CD14-positive monocyte (primary cell): ENCODE results near the gene SLC2A9. TPM values are rescaled to one million over a fixed set of nuclear protein-coding genes. Genes with fewer than 3 reads are reported as not detected.

Source experiments
- DNase-seq, 3 donors: peaks; one replicate each; pipeline ENCODE4 v3.0.0-alpha.2; 2011 to 2022
- H2AFZ ChIP-seq: 2 replicates; pipeline ENCODE4 v1.6.0; 2012; ENCODE audit warnings: mild to moderate bottlenecking, low read depth, low read length, inconsistent platforms; ENCODE audit not compliant: insufficient read depth, poor library complexity, severe bottlenecking
- H3K27ac ChIP-seq, 2 donors: 1 replicate in 1 of 2; 2 replicates in 1 of 2; pipeline ENCODE4 v1.5.1; 2012 to 2013; ENCODE audit warnings: low read length in 2 of 2, control low read depth in 1 of 2, inconsistent platforms in 1 of 2, low read depth in 1 of 2, mild to moderate bottlenecking in 1 of 2
- H3K27me3 ChIP-seq, 2 donors: one replicate each; pipeline versions ENCODE4 v1.6.0 to v1.6.1; 2011 to 2013; ENCODE audit warnings: low read length in 2 of 2; ENCODE audit not compliant: control insufficient read depth in 2 of 2, insufficient read depth in 2 of 2
- H3K36me3 ChIP-seq, 2 donors: replicated peaks in 1 of 2; 1 replicate in 1 of 2; 2 replicates in 1 of 2; pipeline versions ENCODE4 v1.5.1 to v1.6.1; 2012 to 2013; ENCODE audit warnings: low read length in 2 of 2, control low read depth in 1 of 2, inconsistent platforms in 1 of 2, mild to moderate bottlenecking in 1 of 2; ENCODE audit not compliant: insufficient read depth in 2 of 2, control insufficient read depth in 1 of 2
- H3K4me1 ChIP-seq, 2 donors: 1 replicate in 1 of 2; 2 replicates in 1 of 2; pipeline versions ENCODE4 v1.5.1 to v1.6.1; 2012 to 2013; ENCODE audit warnings: low read length in 2 of 2, control low read depth in 1 of 2, inconsistent platforms in 1 of 2, mild to moderate bottlenecking in 1 of 2, moderate library complexity in 1 of 2; ENCODE audit not compliant: insufficient read depth in 2 of 2, control insufficient read depth in 1 of 2
- H3K4me2 ChIP-seq: replicated peaks from 2 replicates; pipeline ENCODE3; 2012; ENCODE audit warnings: low read length, moderate library complexity, mild to moderate bottlenecking; ENCODE audit not compliant: poor library complexity, severe bottlenecking; ENCODE audit errors: extremely low read depth
- H3K4me3 ChIP-seq, 3 experiments: fragments of 200-600 bp in 1 of 3; sonication (generic) in 1 of 3; replicated peaks in 1 of 3; 1 replicate in 2 of 3; 2 replicates in 1 of 3; pipeline ENCODE4 v1.5.1; 2011 to 2013; ENCODE audit warnings: low read length in 3 of 3, mild to moderate bottlenecking in 3 of 3, control low read depth in 2 of 3, low read depth in 2 of 3, inconsistent platforms in 1 of 3, moderate library complexity in 1 of 3
- H3K79me2 ChIP-seq: 2 replicates; pipeline ENCODE4 v1.6.0; 2012; ENCODE audit warnings: mild to moderate bottlenecking, control low read depth, inconsistent platforms, low read length, moderate library complexity; ENCODE audit not compliant: insufficient read depth
- H3K9ac ChIP-seq: 2 replicates; pipeline ENCODE4 v1.6.0; 2017; ENCODE audit warnings: low read length, mild to moderate bottlenecking; ENCODE audit not compliant: insufficient read depth, poor library complexity, severe bottlenecking
- H3K9me3 ChIP-seq, 2 donors: replicated peaks in 1 of 2; 1 replicate in 1 of 2; 2 replicates in 1 of 2; pipeline versions ENCODE4 v1.5.1 to v1.6.1; 2012 to 2013; ENCODE audit warnings: low read length in 2 of 2, control low read depth in 1 of 2; ENCODE audit not compliant: control insufficient read depth in 1 of 2, insufficient read depth in 1 of 2
- H4K20me1 ChIP-seq: 2 replicates; pipeline ENCODE4 v1.6.0; 2012; ENCODE audit warnings: mild to moderate bottlenecking, low read length, control low read depth, moderate library complexity; ENCODE audit not compliant: insufficient read depth
- H3K27ac Mint-ChIP-seq, 7 donors: one replicate each; pipeline ENCODE4 v1.8.0; 2020; ENCODE audit warnings: mild to moderate bottlenecking in 7 of 7, mixed read lengths in 7 of 7, moderate library complexity in 6 of 7, inconsistent platforms in 2 of 7
- H3K27me3 Mint-ChIP-seq, 3 donors: one replicate each; pipeline ENCODE4 v1.8.0; 2021 to 2022; ENCODE audit warnings: low read depth in 3 of 3, mild to moderate bottlenecking in 3 of 3, mixed read lengths in 3 of 3, moderate library complexity in 3 of 3, inconsistent platforms in 1 of 3
- H3K36me3 Mint-ChIP-seq, 2 donors: one replicate each; pipeline ENCODE4 v1.8.0; 2020; ENCODE audit warnings: mixed read lengths in 2 of 2, inconsistent platforms in 1 of 2, mild to moderate bottlenecking in 1 of 2
- H3K4me1 Mint-ChIP-seq: one replicate; pipeline ENCODE4 v1.8.0; 2020; ENCODE audit warnings: mild to moderate bottlenecking, mixed read lengths
- H3K4me3 Mint-ChIP-seq, 2 donors: one replicate each; pipeline ENCODE4 v1.8.0; 2020; ENCODE audit warnings: mild to moderate bottlenecking in 2 of 2, mixed read lengths in 2 of 2, moderate library complexity in 1 of 2
- H3K9me3 Mint-ChIP-seq, 7 donors: one replicate each; pipeline ENCODE4 v1.8.0; 2020 to 2022; ENCODE audit warnings: mixed read lengths in 7 of 7, mild to moderate bottlenecking in 6 of 7, moderate library complexity in 6 of 7, inconsistent platforms in 2 of 7
- WGBS: methylation state at CpG from one replicate; pipeline ENCODE4 v1.1.5; 2013; ENCODE audit warnings: missing lambda C conversion rate; ENCODE audit not compliant: insufficient coverage; 5-methylcytosine and 5-hydroxymethylcytosine counted together
- intact Hi-C, 2 donors: fragments of 100-400 bp; cut with micrococcal nuclease; formaldehyde crosslinking; loops; one replicate each; pipeline versions ENCODE4 v1.15.0 to v1.15.1; 2023
- polyA plus RNA-seq, 3 donors: library from polyadenylated mRNA; depleted of rRNA in 1 of 3; unstranded in 2 of 3; stranded (reverse) in 1 of 3; fragments of 300-500 nt in 2 of 3; fragments of >200 nt in 1 of 3; fragmentation: Illumina TruSeq in 2 of 3; gene quantifications; 1 replicate in 2 of 3; 2 replicates in 1 of 3; pipeline ENCODE4 v1.2.3, GENCODE V29; 2012 to 2021
- TF ChIP-seq, protein P1 (sequence below): fragments of 200-600 bp; IDR thresholded peaks from one replicate; pipeline ENCODE4 v1.8.0; 2022; ENCODE audit warnings: antibody characterized with exemption, mild to moderate bottlenecking

The SLC2A9 gene
- polyA plus RNA-seq, 3 donors: 27.3 to 38.6 (median 34.7) TPM

DNA sequence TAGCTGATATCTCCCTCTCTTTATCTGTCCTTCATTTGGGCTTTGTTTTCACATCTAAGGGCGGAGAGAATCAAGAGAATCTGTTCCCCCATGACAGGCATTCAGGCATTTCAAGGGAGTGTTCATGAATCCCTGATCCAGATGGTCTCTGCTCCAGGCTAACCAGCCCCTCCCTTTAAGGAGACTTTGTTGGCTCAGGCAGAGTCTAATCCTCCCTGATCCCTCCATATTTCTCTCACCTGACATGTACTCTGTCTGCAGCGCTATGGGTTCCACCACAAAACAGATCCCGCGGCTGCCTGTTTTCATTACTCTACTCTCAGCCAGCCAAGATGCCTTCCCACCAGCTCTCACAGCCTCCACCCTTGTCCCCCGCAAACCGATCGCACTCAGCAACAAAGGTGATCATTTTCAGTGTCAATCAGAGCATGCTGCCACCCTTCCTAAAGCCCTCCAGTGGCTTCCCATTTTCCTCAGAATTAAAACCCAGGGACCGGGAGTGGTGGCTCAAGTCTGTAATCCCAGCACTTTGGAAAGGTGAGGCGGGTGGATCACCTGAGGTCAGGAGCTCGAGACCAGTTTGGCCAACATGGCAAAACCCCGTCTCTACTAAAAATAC, 30.3 kb upstream of the SLC2A9 start:
- Histone ChIP-seq H3K27ac (no peak overlapping the region), H3K9me3 (no peaks in the 10 kb centered on the region), H2AFZ (no peak overlapping the region), H3K4me2 (no peak overlapping the region), H3K79me2 (no peaks in the 10 kb centered on the region), H3K27me3 (no peaks in the 10 kb centered on the region), H4K20me1 (no peaks in the 10 kb centered on the region), H3K4me1 (peaks cover 11 to 18% of the 10 kb centered on the region in 2 donors), H3K36me3 (no peaks in the 10 kb centered on the region), H3K9ac (no peak overlapping the region), H3K4me3 (no peak overlapping the region)
- H3K36me3 Mint-ChIP-seq: peaks cover 6 to 15% of the 10 kb centered on the region in 2 donors
- no peak overlapping the region for H3K4me3 Mint-ChIP-seq
- peak overlapping the region in 1 of 7 donors; percentile 52 for H3K27ac Mint-ChIP-seq
- peaks cover 0 to 8% (median 0%) of the 10 kb centered on the region in 7 donors for H3K9me3 Mint-ChIP-seq
- intact Hi-C loops: no loop called here
- TF ChIP-seq, protein P1, sequence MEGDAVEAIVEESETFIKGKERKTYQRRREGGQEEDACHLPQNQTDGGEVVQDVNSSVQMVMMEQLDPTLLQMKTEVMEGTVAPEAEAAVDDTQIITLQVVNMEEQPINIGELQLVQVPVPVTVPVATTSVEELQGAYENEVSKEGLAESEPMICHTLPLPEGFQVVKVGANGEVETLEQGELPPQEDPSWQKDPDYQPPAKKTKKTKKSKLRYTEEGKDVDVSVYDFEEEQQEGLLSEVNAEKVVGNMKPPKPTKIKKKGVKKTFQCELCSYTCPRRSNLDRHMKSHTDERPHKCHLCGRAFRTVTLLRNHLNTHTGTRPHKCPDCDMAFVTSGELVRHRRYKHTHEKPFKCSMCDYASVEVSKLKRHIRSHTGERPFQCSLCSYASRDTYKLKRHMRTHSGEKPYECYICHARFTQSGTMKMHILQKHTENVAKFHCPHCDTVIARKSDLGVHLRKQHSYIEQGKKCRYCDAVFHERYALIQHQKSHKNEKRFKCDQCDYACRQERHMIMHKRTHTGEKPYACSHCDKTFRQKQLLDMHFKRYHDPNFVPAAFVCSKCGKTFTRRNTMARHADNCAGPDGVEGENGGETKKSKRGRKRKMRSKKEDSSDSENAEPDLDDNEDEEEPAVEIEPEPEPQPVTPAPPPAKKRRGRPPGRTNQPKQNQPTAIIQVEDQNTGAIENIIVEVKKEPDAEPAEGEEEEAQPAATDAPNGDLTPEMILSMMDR: no peak
- H3K4me1 Mint-ChIP-seq: peaks cover 27% of the 10 kb centered on the region
- H3K27me3 Mint-ChIP-seq: peaks cover 18% of the 10 kb centered on the region in 3 donors
- 97% methylated on average over 11 of the region's 11 CpGs for WGBS
- no peak for DNase-seq

DNA sequence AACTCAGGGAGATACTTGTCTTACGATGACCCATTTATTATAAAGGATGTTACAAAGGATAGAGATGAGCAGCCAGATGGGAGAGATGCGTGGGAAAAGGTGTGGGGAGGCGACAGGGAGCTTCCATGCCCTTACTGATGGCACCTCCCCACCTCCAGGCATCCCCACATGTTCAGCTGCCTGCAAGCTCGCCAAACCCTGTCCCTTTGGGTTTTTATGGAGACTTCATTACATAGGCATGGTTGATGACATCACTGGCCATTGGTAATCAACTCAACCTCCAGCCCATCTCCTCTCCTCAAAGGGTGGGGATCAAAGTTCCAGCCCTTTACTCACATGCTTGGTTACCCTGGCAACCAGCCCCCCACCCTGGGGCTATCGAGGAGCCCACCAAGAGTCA, 29.4 kb upstream of the SLC2A9 start:
- H3K4me3 ChIP-seq: no peak overlapping the region
- no peaks in the 10 kb centered on the region for H3K27me3 ChIP-seq

More for the DNA sequence above, 29.4 kb upstream of the SLC2A9 start:
- Histone ChIP-seq H3K4me2 (no peak overlapping the region), H2AFZ (no peak overlapping the region), H3K27ac (no peak overlapping the region), H4K20me1 (no peaks in the 10 kb centered on the region), H3K9ac (no peak overlapping the region), H3K9me3 (no peaks in the 10 kb centered on the region), H3K4me1 (peaks cover 20 to 27% of the 10 kb centered on the region in 2 donors), H3K79me2 (no peaks in the 10 kb centered on the region), H3K36me3 (no peaks in the 10 kb centered on the region)
- no peak for DNase-seq
- no CpG with 5 or more reads among the region's 5 CpGs for WGBS
- Mint-ChIP-seq H3K27ac (no peak overlapping the region), H3K9me3 (peaks cover 0 to 8% (median 0%) of the 10 kb centered on the region in 7 donors), H3K4me1 (peaks cover 36% of the 10 kb centered on the region), H3K27me3 (peaks cover 18% of the 10 kb centered on the region in 3 donors), H3K36me3 (peaks cover 3 to 11% of the 10 kb centered on the region in 2 donors), H3K4me3 (peak overlapping the region in 1 of 2 donors; percentile 62)
- TF ChIP-seq, protein P1: no peak
- intact Hi-C loops: no loop called here
